Calu3 (cell line): ENCODE results near the gene SIRT7. TPM values are rescaled to one million over a fixed set of nuclear protein-coding genes. Genes with fewer than 3 reads are reported as not detected.
A peak's percentile ranks its signal among the peaks of the same experiment; 100 is the strongest.

Experiments
- BruUV-seq: library from RNA; stranded (reverse); fragments of 400-500 nt; replicated peaks from 2 replicates; lab custom pipeline; 2021; lab: Mats Ljungman, UMichigan
- CTCF ChIA-PET: fragments of 300-600 bp; sonication (Branson Sonifier 250); formaldehyde crosslinking; loops from one replicate; lab custom pipeline; 2022; ENCODE audit warnings: antibody characterized with exemption; lab: Charles Lee
- DNase-seq: peaks from one replicate; pipeline ENCODE4 v3.0.0; 2022
- H3K27ac Mint-ChIP-seq: one replicate; pipeline ENCODE4 v1.8.0; 2022; ENCODE audit warnings: mixed read lengths; ENCODE audit not compliant: unreplicated experiment
- H3K27me3 Mint-ChIP-seq: one replicate; pipeline ENCODE4 v1.8.0; 2022; ENCODE audit warnings: mixed read lengths; ENCODE audit not compliant: unreplicated experiment
- H3K36me3 Mint-ChIP-seq: one replicate; pipeline ENCODE4 v1.8.0; 2022; ENCODE audit warnings: mild to moderate bottlenecking, moderate library complexity, mixed read lengths; ENCODE audit not compliant: insufficient read depth, unreplicated experiment
- H3K4me1 Mint-ChIP-seq: one replicate; pipeline ENCODE4 v1.8.0; 2022; ENCODE audit warnings: mild to moderate bottlenecking, low read depth, mixed read lengths; ENCODE audit not compliant: unreplicated experiment
- H3K4me3 Mint-ChIP-seq: one replicate; pipeline ENCODE4 v1.8.0; 2022; ENCODE audit warnings: mild to moderate bottlenecking, low read depth, moderate library complexity, mixed read lengths; ENCODE audit not compliant: unreplicated experiment
- H3K9me3 Mint-ChIP-seq: one replicate; pipeline ENCODE4 v1.8.0; 2022; ENCODE audit warnings: low read depth, mixed read lengths; ENCODE audit not compliant: unreplicated experiment
- CTCF ChIP-seq: fragments of 200-600 bp; IDR thresholded peaks from one replicate; pipeline ENCODE4 v1.8.0; 2022; ENCODE audit warnings: antibody characterized with exemption; ENCODE audit not compliant: unreplicated experiment
- intact Hi-C: fragments of 100-400 bp; cut with micrococcal nuclease; formaldehyde crosslinking; loops from one replicate; pipeline ENCODE4 v1.10.0; 2022; ENCODE audit not compliant: unreplicated experiment
- total RNA-seq: library from RNA; stranded (reverse); gene quantifications from 2 replicates; pipeline ENCODE4 v1.2.3, GENCODE V29; 2022

Gene SIRT7
- total RNA-seq, 1 experiment from 2014 or later, result 50.3 TPM

GRCh38 chr17:81867170-81867990, 50.6 kb downstream of the SIRT7 start:
- peak overlapping the region; percentile 90 for H3K27ac Mint-ChIP-seq
- no peaks in the 10 kb centered on the region for H3K27me3 Mint-ChIP-seq
- CTCF ChIA-PET, result interaction anchor here (0.5 kb wide), 1 partner anchor 925 kb away, joined by 3 read pairs; no protein-coding TSS in a partner anchor
- intact Hi-C loops, result no loop called here
- DNase-seq, result peak; percentile 61
- BruUV-seq, result no TSS peak
- no peaks in the 10 kb centered on the region for H3K9me3 Mint-ChIP-seq
- H3K4me1 Mint-ChIP-seq, result peaks cover 25% of the 10 kb centered on the region
- H3K36me3 Mint-ChIP-seq, result peaks cover 94% of the 10 kb centered on the region
- peak overlapping the region; percentile 52 for H3K4me3 Mint-ChIP-seq
- no peak for TF ChIP-seq CTCF

GRCh38 chr17:81866440-81867169, 51.4 kb downstream of the SIRT7 start:
- H3K4me1 Mint-ChIP-seq, result peaks cover 25% of the 10 kb centered on the region
- no peaks in the 10 kb centered on the region for H3K27me3 Mint-ChIP-seq
- intact Hi-C loops, result no loop called here
- H3K36me3 Mint-ChIP-seq, result peaks cover 93% of the 10 kb centered on the region
- BruUV-seq, result no TSS peak
- H3K9me3 Mint-ChIP-seq, result no peaks in the 10 kb centered on the region
- CTCF ChIA-PET, result interaction anchor here (0.6 kb wide), 1 partner anchor 61 kb away, joined by 5 read pairs; the partner anchor contains the start of gene MAFG
- DNase-seq, result no peak
- H3K27ac Mint-ChIP-seq, result peak overlapping the region; percentile 90
- TF ChIP-seq CTCF, result no peak
- peak overlapping the region; percentile 50 for H3K4me3 Mint-ChIP-seq

GRCh38 chr17:81865733-81866439, 52.1 kb downstream of the SIRT7 start:
- intact Hi-C loops, result no loop called here
- CTCF ChIA-PET, result interaction anchor here (1.1 kb wide), 1 partner anchor 157 kb away, joined by 3 read pairs; the partner anchor contains the start of genes CENPX and LRRC45
- Mint-ChIP-seq H3K27me3 (no peaks in the 10 kb centered on the region), H3K4me3 (peak overlapping the region; percentile 50), H3K27ac (peak overlapping the region; percentile 89), H3K9me3 (no peaks in the 10 kb centered on the region), H3K36me3 (peaks cover 93% of the 10 kb centered on the region), H3K4me1 (peaks cover 25% of the 10 kb centered on the region)
- DNase-seq, result peak; percentile 89
- BruUV-seq, result no TSS peak
- TF ChIP-seq CTCF, result no peak

- H3K36me3 Mint-ChIP-seq, result peaks cover 95% of the 10 kb centered on the region
- CTCF ChIA-PET, result interaction anchor here (1.1 kb wide), 1 partner anchor 158 kb away, joined by 3 read pairs; the partner anchor contains the start of genes CENPX and LRRC45
- H3K27ac Mint-ChIP-seq, result peak overlapping the region; percentile 89
- intact Hi-C loops, result no loop called here
- no TSS peak for BruUV-seq
- no peak for DNase-seq
- H3K27me3 Mint-ChIP-seq, result no peaks in the 10 kb centered on the region
- peak overlapping the region; percentile 50 for H3K4me3 Mint-ChIP-seq
- no peaks in the 10 kb centered on the region for H3K9me3 Mint-ChIP-seq
- no peak for TF ChIP-seq CTCF
- peaks cover 25% of the 10 kb centered on the region for H3K4me1 Mint-ChIP-seq
Measured at GRCh38 chr17:81865358-81865732, 52.6 kb downstream of the SIRT7 start.
